ENCODE results near the gene HS3ST2. TPM values are rescaled to one million over a fixed set of nuclear protein-coding genes. Genes with fewer than 3 reads are reported as not detected.

Gene HS3ST2
- total RNA-seq, 1 donor from 2014 or later = 1.0 TPM

DNA sequence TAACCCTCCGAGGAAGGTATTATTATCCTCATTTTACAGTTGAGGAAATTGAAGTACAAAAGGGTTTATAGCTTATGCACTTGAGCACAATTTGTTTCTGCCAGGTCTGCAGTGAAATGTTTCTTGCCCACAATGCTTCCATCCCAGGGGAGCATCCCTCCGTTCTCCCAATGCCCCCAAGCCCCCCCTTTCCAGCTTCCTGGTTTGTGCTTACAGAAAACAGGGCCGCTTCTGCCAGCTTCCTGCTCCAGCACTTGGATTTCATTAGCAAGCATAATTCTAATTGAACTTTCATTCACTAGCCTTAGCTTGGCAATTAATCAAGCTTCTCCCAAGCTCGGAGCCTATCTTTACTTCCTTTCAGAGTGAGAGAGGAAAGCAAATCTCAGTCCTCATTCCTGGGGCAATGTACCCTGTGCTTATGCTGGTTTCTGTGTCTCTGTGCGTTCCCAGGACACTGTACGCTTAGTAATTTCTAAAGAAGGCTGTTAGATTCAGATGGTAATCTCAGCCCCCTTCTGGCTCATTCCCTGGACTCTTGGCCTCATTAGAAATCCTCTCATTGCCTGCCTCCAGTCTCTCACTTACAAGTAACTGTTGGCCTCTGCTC is 141.6 kb downstream of the HS3ST2 start:
- Histone ChIP-seq H3K4me2 (ENCODE audit: low read length) (no peak overlapping the region), H4K20me1 (ENCODE audit: insufficient read depth, low read length) (no peaks in the 10 kb centered on the region), H3K4me1 (ENCODE audit: insufficient read depth, low read length) (no peaks in the 10 kb centered on the region), H3K27ac (ENCODE audit: low read depth, low read length) (no peak overlapping the region), H3K79me2 (ENCODE audit: insufficient read depth, low read length) (no peaks in the 10 kb centered on the region), H3K36me3 (ENCODE audit: insufficient read depth, low read length) (no peaks in the 10 kb centered on the region), H3K9ac (ENCODE audit: low read length) (no peak overlapping the region), H3K9me3 (ENCODE audit: insufficient read depth, low read depth, low read length) (no peaks in the 10 kb centered on the region), H3K27me3 (ENCODE audit: insufficient read depth, low read length) (no peaks in the 10 kb centered on the region), H3K4me3 (ENCODE audit: insufficient read depth, low read depth, low read length) (no peak overlapping the region), H2AFZ (ENCODE audit: low read depth, low read length) (no peak overlapping the region)
- Mint-ChIP-seq H3K27ac (ENCODE audit: unreplicated experiment) (no peak overlapping the region), H3K36me3 (ENCODE audit: low read depth, unreplicated experiment) (no peaks in the 10 kb centered on the region), H3K9me3 (ENCODE audit: unreplicated experiment) (peaks cover 2% of the 10 kb centered on the region), H3K4me1 (ENCODE audit: low read depth, unreplicated experiment) (no peaks in the 10 kb centered on the region), H3K4me3 (ENCODE audit: unreplicated experiment) (no peak overlapping the region), H3K27me3 (ENCODE audit: low read depth, unreplicated experiment) (peaks cover 22% of the 10 kb centered on the region)
- DNase-seq (ENCODE audit: low read depth) (no peak), FAIRE-seq (no peak)
- no peak for TF ChIP-seq CTCF (IDR thresholded peaks at IDR 0.05; ENCODE audit: insufficient read depth, low read depth, low read length)
- TF ChIP-seq EZH2 (IDR thresholded peaks at IDR 0.05; ENCODE audit: insufficient read depth, low read length) = no peak

GRCh38 chr16:22961206-22961605 is 147.2 kb downstream of the HS3ST2 start:
- no peak overlapping the region for H3K4me3 ChIP-seq (ENCODE audit: insufficient read depth, low read depth, low read length)
- no peak overlapping the region for H2AFZ ChIP-seq (ENCODE audit: low read depth, low read length)
- no peaks in the 10 kb centered on the region for H3K36me3 Mint-ChIP-seq (ENCODE audit: low read depth, unreplicated experiment)
- H3K27me3 ChIP-seq (ENCODE audit: insufficient read depth, low read length) = no peaks in the 10 kb centered on the region
- peaks cover 11% of the 10 kb centered on the region for H3K9me3 Mint-ChIP-seq (ENCODE audit: unreplicated experiment)
- FAIRE-seq = no peak
- H3K4me3 Mint-ChIP-seq (ENCODE audit: unreplicated experiment) = no peak overlapping the region
- peaks cover 39% of the 10 kb centered on the region for H3K27me3 Mint-ChIP-seq (ENCODE audit: low read depth, unreplicated experiment)
- no peak for TF ChIP-seq CTCF (IDR thresholded peaks at IDR 0.05; ENCODE audit: insufficient read depth, low read depth, low read length)
- no peak for TF ChIP-seq EZH2 (IDR thresholded peaks at IDR 0.05; ENCODE audit: insufficient read depth, low read length)
- H3K4me1 Mint-ChIP-seq (ENCODE audit: low read depth, unreplicated experiment) = no peaks in the 10 kb centered on the region
- no peaks in the 10 kb centered on the region for H3K36me3 ChIP-seq (ENCODE audit: insufficient read depth, low read length)
- no peaks in the 10 kb centered on the region for H3K9me3 ChIP-seq (ENCODE audit: insufficient read depth, low read depth, low read length)
- no peak overlapping the region for H3K27ac ChIP-seq (ENCODE audit: low read depth, low read length)
- no peaks in the 10 kb centered on the region for H3K79me2 ChIP-seq (ENCODE audit: insufficient read depth, low read length)
- H3K9ac ChIP-seq (ENCODE audit: low read length) = no peak overlapping the region
- no peak overlapping the region for H3K27ac Mint-ChIP-seq (ENCODE audit: unreplicated experiment)
- H3K4me1 ChIP-seq (ENCODE audit: insufficient read depth, low read length) = no peaks in the 10 kb centered on the region
- H3K4me2 ChIP-seq (ENCODE audit: low read length) = no peak overlapping the region
- no peak for DNase-seq (ENCODE audit: low read depth)
- no peaks in the 10 kb centered on the region for H4K20me1 ChIP-seq (ENCODE audit: insufficient read depth, low read length)

- Mint-ChIP-seq H3K4me3 (ENCODE audit: unreplicated experiment) (no peak overlapping the region), H3K36me3 (ENCODE audit: low read depth, unreplicated experiment) (no peaks in the 10 kb centered on the region), H3K27ac (ENCODE audit: unreplicated experiment) (no peak overlapping the region), H3K27me3 (ENCODE audit: low read depth, unreplicated experiment) (peaks cover 40% of the 10 kb centered on the region), H3K9me3 (ENCODE audit: unreplicated experiment) (peaks cover 10% of the 10 kb centered on the region), H3K4me1 (ENCODE audit: low read depth, unreplicated experiment) (no peaks in the 10 kb centered on the region)
- H2AFZ ChIP-seq (ENCODE audit: low read depth, low read length) = no peak overlapping the region
- no peak overlapping the region for H3K4me2 ChIP-seq (ENCODE audit: low read length)
- FAIRE-seq (no peak), DNase-seq (ENCODE audit: low read depth) (no peak)
- H3K9me3 ChIP-seq (ENCODE audit: insufficient read depth, low read depth, low read length) = no peaks in the 10 kb centered on the region
- no peak overlapping the region for H3K4me3 ChIP-seq (ENCODE audit: insufficient read depth, low read depth, low read length)
- H3K9ac ChIP-seq (ENCODE audit: low read length) = no peak overlapping the region
- H3K4me1 ChIP-seq (ENCODE audit: insufficient read depth, low read length) = no peaks in the 10 kb centered on the region
- no peaks in the 10 kb centered on the region for H4K20me1 ChIP-seq (ENCODE audit: insufficient read depth, low read length)
- H3K27me3 ChIP-seq (ENCODE audit: insufficient read depth, low read length) = no peaks in the 10 kb centered on the region
- no peak overlapping the region for H3K27ac ChIP-seq (ENCODE audit: low read depth, low read length)
- no peak for TF ChIP-seq CTCF (IDR thresholded peaks at IDR 0.05; ENCODE audit: insufficient read depth, low read depth, low read length)
- TF ChIP-seq EZH2 (IDR thresholded peaks at IDR 0.05; ENCODE audit: insufficient read depth, low read length) = no peak
- no peaks in the 10 kb centered on the region for H3K79me2 ChIP-seq (ENCODE audit: insufficient read depth, low read length)
- no peaks in the 10 kb centered on the region for H3K36me3 ChIP-seq (ENCODE audit: insufficient read depth, low read length)
These were observed 148.9 kb downstream of the HS3ST2 start for GRCh38 chr16:22962905-22963304.
